Measurements from ENCODE around the gene BGLAP. TPM values are rescaled to one million over a fixed set of nuclear protein-coding genes. Genes with fewer than 3 reads are reported as not detected.
A peak's percentile ranks its signal among the peaks of the same experiment; 100 is the strongest.

The BGLAP gene
- total RNA-seq, 1 experiment from 2014 or later, result 0.67 TPM

DNA sequence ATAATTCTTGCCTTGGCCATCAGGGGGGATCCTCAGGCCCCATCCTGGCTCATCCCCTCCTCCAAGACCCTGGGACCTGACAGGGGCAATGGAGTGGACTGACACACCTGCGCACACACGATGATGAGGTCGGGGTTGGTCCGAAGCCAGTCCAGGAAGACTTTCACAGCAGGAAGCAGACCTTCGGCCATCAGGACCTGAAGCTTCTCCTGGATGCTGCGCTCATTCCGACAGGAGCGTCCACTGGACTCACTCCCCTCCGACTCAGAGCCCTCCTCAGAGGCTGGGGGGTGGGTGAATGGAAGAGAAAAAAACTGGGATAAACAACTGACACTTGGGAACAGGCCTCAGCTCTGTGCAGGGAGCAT lies 21.3 kb downstream of the BGLAP start:
- Histone ChIP-seq H3K27ac (ENCODE audit: low read length) (peak overlapping the region; percentile 12; the same call in 1 of the 2 replicates), H3K4me1 (ENCODE audit: control insufficient read depth, insufficient read depth, low read length) (peaks cover 10% of the 10 kb centered on the region), H3K9me3 (ENCODE audit: control insufficient read depth, insufficient read depth, low read depth, low read length) (no peaks in the 10 kb centered on the region), H3K36me3 (ENCODE audit: control insufficient read depth, insufficient read depth, low read length) (peaks cover 34% of the 10 kb centered on the region), H3K4me3 (ENCODE audit: low read depth in 2 of 2, low read length in 2 of 2) (no peak overlapping the region), H3K27me3 (ENCODE audit: control insufficient read depth, insufficient read depth, low read length) (no peaks in the 10 kb centered on the region)
- ChIA-PET CTCF (interaction anchor here (1.0 kb wide), 1 partner anchor 11 kb away, joined by 3 read pairs; no protein-coding TSS in a partner anchor), POLR2A (no interaction called here)
- TF ChIP-seq TCF7L2 (IDR thresholded peaks at IDR 0.05; ENCODE audit: low read depth, low read length), result no peak
- no peak for TF ChIP-seq SIN3A (IDR thresholded peaks at IDR 0.05; ENCODE audit: borderline replicate concordance, insufficient read depth, low read depth, low read length)
- TF ChIP-seq, protein P1, sequence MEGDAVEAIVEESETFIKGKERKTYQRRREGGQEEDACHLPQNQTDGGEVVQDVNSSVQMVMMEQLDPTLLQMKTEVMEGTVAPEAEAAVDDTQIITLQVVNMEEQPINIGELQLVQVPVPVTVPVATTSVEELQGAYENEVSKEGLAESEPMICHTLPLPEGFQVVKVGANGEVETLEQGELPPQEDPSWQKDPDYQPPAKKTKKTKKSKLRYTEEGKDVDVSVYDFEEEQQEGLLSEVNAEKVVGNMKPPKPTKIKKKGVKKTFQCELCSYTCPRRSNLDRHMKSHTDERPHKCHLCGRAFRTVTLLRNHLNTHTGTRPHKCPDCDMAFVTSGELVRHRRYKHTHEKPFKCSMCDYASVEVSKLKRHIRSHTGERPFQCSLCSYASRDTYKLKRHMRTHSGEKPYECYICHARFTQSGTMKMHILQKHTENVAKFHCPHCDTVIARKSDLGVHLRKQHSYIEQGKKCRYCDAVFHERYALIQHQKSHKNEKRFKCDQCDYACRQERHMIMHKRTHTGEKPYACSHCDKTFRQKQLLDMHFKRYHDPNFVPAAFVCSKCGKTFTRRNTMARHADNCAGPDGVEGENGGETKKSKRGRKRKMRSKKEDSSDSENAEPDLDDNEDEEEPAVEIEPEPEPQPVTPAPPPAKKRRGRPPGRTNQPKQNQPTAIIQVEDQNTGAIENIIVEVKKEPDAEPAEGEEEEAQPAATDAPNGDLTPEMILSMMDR (IDR thresholded peaks at IDR 0.05), result no peak
- TF ChIP-seq, protein P2, sequence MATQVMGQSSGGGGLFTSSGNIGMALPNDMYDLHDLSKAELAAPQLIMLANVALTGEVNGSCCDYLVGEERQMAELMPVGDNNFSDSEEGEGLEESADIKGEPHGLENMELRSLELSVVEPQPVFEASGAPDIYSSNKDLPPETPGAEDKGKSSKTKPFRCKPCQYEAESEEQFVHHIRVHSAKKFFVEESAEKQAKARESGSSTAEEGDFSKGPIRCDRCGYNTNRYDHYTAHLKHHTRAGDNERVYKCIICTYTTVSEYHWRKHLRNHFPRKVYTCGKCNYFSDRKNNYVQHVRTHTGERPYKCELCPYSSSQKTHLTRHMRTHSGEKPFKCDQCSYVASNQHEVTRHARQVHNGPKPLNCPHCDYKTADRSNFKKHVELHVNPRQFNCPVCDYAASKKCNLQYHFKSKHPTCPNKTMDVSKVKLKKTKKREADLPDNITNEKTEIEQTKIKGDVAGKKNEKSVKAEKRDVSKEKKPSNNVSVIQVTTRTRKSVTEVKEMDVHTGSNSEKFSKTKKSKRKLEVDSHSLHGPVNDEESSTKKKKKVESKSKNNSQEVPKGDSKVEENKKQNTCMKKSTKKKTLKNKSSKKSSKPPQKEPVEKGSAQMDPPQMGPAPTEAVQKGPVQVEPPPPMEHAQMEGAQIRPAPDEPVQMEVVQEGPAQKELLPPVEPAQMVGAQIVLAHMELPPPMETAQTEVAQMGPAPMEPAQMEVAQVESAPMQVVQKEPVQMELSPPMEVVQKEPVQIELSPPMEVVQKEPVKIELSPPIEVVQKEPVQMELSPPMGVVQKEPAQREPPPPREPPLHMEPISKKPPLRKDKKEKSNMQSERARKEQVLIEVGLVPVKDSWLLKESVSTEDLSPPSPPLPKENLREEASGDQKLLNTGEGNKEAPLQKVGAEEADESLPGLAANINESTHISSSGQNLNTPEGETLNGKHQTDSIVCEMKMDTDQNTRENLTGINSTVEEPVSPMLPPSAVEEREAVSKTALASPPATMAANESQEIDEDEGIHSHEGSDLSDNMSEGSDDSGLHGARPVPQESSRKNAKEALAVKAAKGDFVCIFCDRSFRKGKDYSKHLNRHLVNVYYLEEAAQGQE (IDR thresholded peaks at IDR 0.05; ENCODE audit: insufficient read depth in 1 of 2, low read depth in 2 of 2, low read length in 1 of 2), result no peak
- TF ChIP-seq POLR2AphosphoS5 (IDR thresholded peaks at IDR 0.05; ENCODE audit: low read depth, low read length), result no peak
- ATAC-seq (peak; percentile 12), DNase-seq (ENCODE audit: low read depth, low spot score) (no peak)
- no TSS peak for BruUV-seq (replicated peaks)
- intact Hi-C loops (cut with micrococcal nuclease; ENCODE audit: unreplicated experiment) (no loop called here), in situ Hi-C loops (cut with HindIII; ENCODE audit: low pct_unique_long_range_greater_than_20kb, low sequenced_read_pairs) (no loop called here)

DNA sequence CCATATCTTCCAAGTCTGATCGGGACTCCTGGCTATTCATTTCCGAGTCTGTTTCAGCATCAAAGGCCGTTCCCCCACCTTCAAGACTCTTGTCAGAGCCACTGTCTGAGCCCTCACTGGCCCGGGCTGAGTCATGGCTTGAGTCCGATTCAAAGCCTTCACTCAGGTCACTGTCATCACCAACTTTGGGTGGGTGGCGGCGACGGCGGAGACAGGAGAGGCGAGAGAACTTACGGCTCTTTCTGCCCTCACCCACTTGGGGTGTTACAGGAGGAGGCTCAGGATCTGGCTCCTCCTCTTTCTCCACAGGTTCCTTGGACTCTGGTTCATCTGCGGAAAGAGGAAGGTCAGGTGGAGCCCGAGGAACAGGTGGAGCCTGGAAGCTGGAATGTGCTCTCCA lies 24.1 kb downstream of the BGLAP start:
- H3K4me3 ChIP-seq (ENCODE audit: low read depth in 2 of 2, low read length in 2 of 2), result no peak overlapping the region
- peaks cover 27% of the 10 kb centered on the region for H3K36me3 ChIP-seq (ENCODE audit: control insufficient read depth, insufficient read depth, low read length)
- POLR2A ChIA-PET, result no interaction called here
- DNase-seq (ENCODE audit: low read depth, low spot score) (no peak), ATAC-seq (no peak)
- no peak overlapping the region for H3K27ac ChIP-seq (ENCODE audit: low read length)
- H3K9me3 ChIP-seq (ENCODE audit: control insufficient read depth, insufficient read depth, low read depth, low read length), result no peaks in the 10 kb centered on the region
- H3K27me3 ChIP-seq (ENCODE audit: control insufficient read depth, insufficient read depth, low read length), result no peaks in the 10 kb centered on the region
- intact Hi-C loops (cut with micrococcal nuclease; ENCODE audit: unreplicated experiment), result no loop called here
- BruUV-seq (replicated peaks), result TSS peak; percentile 50
- TF ChIP-seq, protein P1 (IDR thresholded peaks at IDR 0.05), result no peak
- TF ChIP-seq SIN3A (IDR thresholded peaks at IDR 0.05; ENCODE audit: borderline replicate concordance, insufficient read depth, low read depth, low read length), result no peak
- no peak for TF ChIP-seq TCF7L2 (IDR thresholded peaks at IDR 0.05; ENCODE audit: low read depth, low read length)
- no peak for TF ChIP-seq POLR2AphosphoS5 (IDR thresholded peaks at IDR 0.05; ENCODE audit: low read depth, low read length)
- TF ChIP-seq, protein P2 (IDR thresholded peaks at IDR 0.05; ENCODE audit: insufficient read depth in 1 of 2, low read depth in 2 of 2, low read length in 1 of 2), result no peak
- peaks cover 10% of the 10 kb centered on the region for H3K4me1 ChIP-seq (ENCODE audit: control insufficient read depth, insufficient read depth, low read length)
- CTCF ChIA-PET, result no interaction called here
- in situ Hi-C loops (cut with HindIII; ENCODE audit: low pct_unique_long_range_greater_than_20kb, low sequenced_read_pairs), result no loop called here

Measured in Panc1 (cell line).